ENCODE measurements around the gene NSL1. TPM values are rescaled to one million over a fixed set of nuclear protein-coding genes. Genes with fewer than 3 reads are reported as not detected.
"Not testable (repeated sequence)": the region's sequence is repeated elsewhere in the genome, so short reads cannot be mapped to it uniquely, and the experiment has no call there.

The NSL1 gene
- total RNA-seq, 1 donor from 2014 or later = 77.6 TPM

GRCh38 chr1:212716161-212716560 is 75.4 kb downstream of the NSL1 start:
- Mint-ChIP-seq H3K27me3 (ENCODE audit: insufficient read depth, low read depth) (peaks cover 6% of the 10 kb centered on the region), H3K4me1 (peaks cover 14% of the 10 kb centered on the region), H3K27ac (no peak overlapping the region), H3K36me3 (no peaks in the 10 kb centered on the region), H3K4me3 (no peak overlapping the region), H3K9me3 (no peaks in the 10 kb centered on the region)
- Histone ChIP-seq H3K4me1 (peaks cover 11% of the 10 kb centered on the region), H3K27me3 (peaks cover 4% of the 10 kb centered on the region), H3K9ac (no peak overlapping the region), H2AFZ (replicated peaks) (no peak overlapping the region), H3K4me3 (no peak overlapping the region), H3K27ac (no peak overlapping the region), H3K79me2 (ENCODE audit: low read depth) (no peaks in the 10 kb centered on the region), H3K36me3 (no peaks in the 10 kb centered on the region), H4K20me1 (ENCODE audit: low read depth) (no peaks in the 10 kb centered on the region), H3K9me3 (ENCODE audit: low read depth) (no peaks in the 10 kb centered on the region), H3K4me2 (no peak overlapping the region), H3F3A (ENCODE audit: low read depth) (peaks cover 15% of the 10 kb centered on the region)
- TF ChIP-seq EZH2phosphoT487 (IDR thresholded peaks at IDR 0.05) = no peak
- TF ChIP-seq, protein P1, sequence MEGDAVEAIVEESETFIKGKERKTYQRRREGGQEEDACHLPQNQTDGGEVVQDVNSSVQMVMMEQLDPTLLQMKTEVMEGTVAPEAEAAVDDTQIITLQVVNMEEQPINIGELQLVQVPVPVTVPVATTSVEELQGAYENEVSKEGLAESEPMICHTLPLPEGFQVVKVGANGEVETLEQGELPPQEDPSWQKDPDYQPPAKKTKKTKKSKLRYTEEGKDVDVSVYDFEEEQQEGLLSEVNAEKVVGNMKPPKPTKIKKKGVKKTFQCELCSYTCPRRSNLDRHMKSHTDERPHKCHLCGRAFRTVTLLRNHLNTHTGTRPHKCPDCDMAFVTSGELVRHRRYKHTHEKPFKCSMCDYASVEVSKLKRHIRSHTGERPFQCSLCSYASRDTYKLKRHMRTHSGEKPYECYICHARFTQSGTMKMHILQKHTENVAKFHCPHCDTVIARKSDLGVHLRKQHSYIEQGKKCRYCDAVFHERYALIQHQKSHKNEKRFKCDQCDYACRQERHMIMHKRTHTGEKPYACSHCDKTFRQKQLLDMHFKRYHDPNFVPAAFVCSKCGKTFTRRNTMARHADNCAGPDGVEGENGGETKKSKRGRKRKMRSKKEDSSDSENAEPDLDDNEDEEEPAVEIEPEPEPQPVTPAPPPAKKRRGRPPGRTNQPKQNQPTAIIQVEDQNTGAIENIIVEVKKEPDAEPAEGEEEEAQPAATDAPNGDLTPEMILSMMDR (IDR thresholded peaks at IDR 0.05) = no peak
- no peak for TF ChIP-seq EZH2 (IDR thresholded peaks at IDR 0.05)
- no peak for DNase-seq (ENCODE audit: low spot score)

DNA sequence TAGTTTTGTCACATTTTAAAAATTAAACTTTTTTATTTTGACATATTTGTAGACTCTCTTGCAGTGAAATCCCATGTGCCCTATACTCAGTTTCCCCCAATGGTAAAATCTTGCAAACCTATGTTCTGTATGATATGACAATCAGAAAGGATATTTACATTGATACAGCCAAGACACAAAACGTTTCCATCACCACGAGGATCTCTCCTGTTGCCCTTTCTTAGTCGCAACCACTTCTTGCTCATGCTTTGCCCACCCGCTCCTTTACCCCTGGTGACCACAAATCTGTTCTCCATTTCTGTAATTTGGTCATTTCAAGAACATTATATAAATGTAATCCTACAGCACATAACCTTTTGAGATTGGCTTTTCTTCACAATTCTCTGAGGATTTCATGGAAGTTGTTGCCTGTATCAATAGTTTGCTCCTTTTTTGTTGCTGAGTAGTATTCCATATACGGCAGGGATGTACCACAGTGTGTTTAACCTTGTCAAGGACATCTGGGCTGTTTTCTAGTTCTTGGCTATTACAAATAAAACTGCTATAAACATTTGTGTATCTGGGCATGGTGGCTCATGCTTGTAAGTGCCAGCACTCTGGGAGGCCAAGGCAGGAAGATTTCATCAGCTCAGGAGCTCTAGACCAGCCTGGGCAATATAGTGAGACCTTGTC is 78.0 kb downstream of the NSL1 start:
- H3K36me3 Mint-ChIP-seq = no peaks in the 10 kb centered on the region
- Histone ChIP-seq H3K36me3 (no peaks in the 10 kb centered on the region), H3K79me2 (ENCODE audit: low read depth) (no peaks in the 10 kb centered on the region), H2AFZ (replicated peaks) (no peak overlapping the region), H3K4me1 (peaks cover 11% of the 10 kb centered on the region), H3K9ac (no peak overlapping the region), H3K27ac (no peak overlapping the region), H3F3A (ENCODE audit: low read depth) (peaks cover 15% of the 10 kb centered on the region), H3K4me3 (no peak overlapping the region), H4K20me1 (ENCODE audit: low read depth) (no peaks in the 10 kb centered on the region), H3K4me2 (no peak overlapping the region), H3K9me3 (ENCODE audit: low read depth) (no peaks in the 10 kb centered on the region), H3K27me3 (peaks cover 4% of the 10 kb centered on the region)
- no peaks in the 10 kb centered on the region for H3K9me3 Mint-ChIP-seq
- TF ChIP-seq, protein P1 (IDR thresholded peaks at IDR 0.05) = no peak
- no peak for TF ChIP-seq EZH2 (IDR thresholded peaks at IDR 0.05)
- no peak for TF ChIP-seq EZH2phosphoT487 (IDR thresholded peaks at IDR 0.05)
- no peak for DNase-seq (ENCODE audit: low spot score)
- peaks cover 21% of the 10 kb centered on the region for H3K4me1 Mint-ChIP-seq
- no peak overlapping the region for H3K4me3 Mint-ChIP-seq
- H3K27ac Mint-ChIP-seq = no peak overlapping the region
- peaks cover 6% of the 10 kb centered on the region for H3K27me3 Mint-ChIP-seq (ENCODE audit: insufficient read depth, low read depth)

- no peak overlapping the region for H3K9ac ChIP-seq
- no peak overlapping the region for H3K4me3 ChIP-seq
- H2AFZ ChIP-seq (replicated peaks) = no peak overlapping the region
- Mint-ChIP-seq H3K4me3 (no peak overlapping the region), H3K9me3 (no peaks in the 10 kb centered on the region), H3K36me3 (no peaks in the 10 kb centered on the region), H3K27ac (no peak overlapping the region), H3K4me1 (peaks cover 19% of the 10 kb centered on the region), H3K27me3 (ENCODE audit: insufficient read depth, low read depth) (peaks cover 6% of the 10 kb centered on the region)
- DNase-seq (ENCODE audit: low spot score) = peak; percentile 54
- H3K36me3 ChIP-seq = no peaks in the 10 kb centered on the region
- peaks cover 15% of the 10 kb centered on the region for H3F3A ChIP-seq (ENCODE audit: low read depth)
- no peaks in the 10 kb centered on the region for H3K9me3 ChIP-seq (ENCODE audit: low read depth)
- peaks cover 4% of the 10 kb centered on the region for H3K27me3 ChIP-seq
- peak overlapping the region; percentile 55 for H3K4me2 ChIP-seq
- H3K27ac ChIP-seq = peak overlapping the region; percentile 40
- H3K79me2 ChIP-seq (ENCODE audit: low read depth) = no peaks in the 10 kb centered on the region
- peaks cover 11% of the 10 kb centered on the region for H3K4me1 ChIP-seq
- TF ChIP-seq, protein P1 (IDR thresholded peaks at IDR 0.05) = no peak
- TF ChIP-seq EZH2phosphoT487 (IDR thresholded peaks at IDR 0.05) (no peak), EZH2 (IDR thresholded peaks at IDR 0.05) (no peak)
- no peaks in the 10 kb centered on the region for H4K20me1 ChIP-seq (ENCODE audit: low read depth)
These were observed 78.9 kb downstream of the NSL1 start for GRCh38 chr1:212712451-212713303.

- not testable (repeated sequence) for H3K9ac ChIP-seq; H3K27me3 Mint-ChIP-seq (ENCODE audit: insufficient read depth, low read depth); DNase-seq (ENCODE audit: low spot score); H3K9me3 ChIP-seq (ENCODE audit: low read depth); H3K27me3 ChIP-seq; H3K36me3 Mint-ChIP-seq; H3K27ac ChIP-seq; H3K27ac Mint-ChIP-seq; H3K4me3 ChIP-seq; H3K4me3 Mint-ChIP-seq; H3K9me3 Mint-ChIP-seq; H2AFZ ChIP-seq (replicated peaks); H3K36me3 ChIP-seq; H3K4me2 ChIP-seq; H4K20me1 ChIP-seq (ENCODE audit: low read depth); H3K79me2 ChIP-seq (ENCODE audit: low read depth)
- H3K4me1 Mint-ChIP-seq = peaks cover 19% of the 10 kb centered on the region
- Histone ChIP-seq H3F3A (ENCODE audit: low read depth) (peaks cover 15% of the 10 kb centered on the region), H3K4me1 (peaks cover 11% of the 10 kb centered on the region)
These were observed 79.6 kb downstream of the NSL1 start for GRCh38 chr1:212711974-212712373.
